ENCODE measurements around the gene ACTR2. TPM values are rescaled to one million over a fixed set of nuclear protein-coding genes. Genes with fewer than 3 reads are reported as not detected.

ACTR2 gene
- total RNA-seq, 1 experiment from 2014 or later, result 253 TPM

DNA sequence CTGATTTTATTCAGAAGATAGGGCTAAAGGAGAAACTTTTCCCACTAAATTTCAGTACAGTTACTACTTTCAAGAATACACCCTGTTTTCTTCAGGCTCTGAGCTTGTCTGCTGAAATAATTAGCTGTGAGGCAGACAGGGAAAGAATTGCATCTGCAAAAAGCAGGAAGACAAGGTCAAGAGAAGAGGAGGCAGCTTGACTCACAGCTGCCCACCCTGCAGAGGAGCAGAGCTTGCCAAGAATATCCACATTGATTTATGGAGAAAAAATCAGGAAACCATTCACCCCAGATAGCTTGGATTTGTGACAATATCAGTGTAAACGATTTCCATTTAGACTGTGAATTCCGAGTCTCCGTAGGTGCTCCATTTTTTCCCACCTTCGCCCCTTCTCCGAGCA, 49.0 kb downstream of the ACTR2 start:
- Histone ChIP-seq H3K4me1 (ENCODE audit: insufficient read depth, low read length, poor library complexity, severe bottlenecking) (peaks cover 43% of the 10 kb centered on the region), H3K36me3 (ENCODE audit: insufficient read depth, low read length, poor library complexity, severe bottlenecking) (peaks cover 13% of the 10 kb centered on the region), H3K4me3 (ENCODE audit: low read depth, low read length, poor library complexity, severe bottlenecking) (no peak overlapping the region), H3K9me3 (ENCODE audit: low read depth, low read length, poor library complexity, severe bottlenecking) (no peaks in the 10 kb centered on the region), H3K27me3 (replicated peaks; ENCODE audit: insufficient read depth, low read depth, low read length, poor library complexity) (no peaks in the 10 kb centered on the region), H3K27ac (ENCODE audit: low read depth, low read length, poor library complexity, severe bottlenecking) (peak overlapping the region; percentile 52)
- BruUV-seq (replicated peaks), result no TSS peak
- DNase-seq (ENCODE audit: low spot score), result no peak
- POLR2A ChIA-PET (ENCODE audit: low non-redundant PET), result interaction anchor here (0.6 to 1.0 kb wide), 3 partner anchors 9 to 160 kb away, joined by 3 to 13 read pairs (median 12); no protein-coding TSS in a partner anchor
- intact Hi-C loops (cut with micrococcal nuclease; ENCODE audit: unreplicated experiment), result no loop called here
- CTCF ChIA-PET, result no interaction called here
- TF ChIP-seq EZH2 (IDR thresholded peaks at IDR 0.05; ENCODE audit: borderline replicate concordance, low read depth, low read length, poor library complexity, severe bottlenecking), result no peak
- TF ChIP-seq, protein P1, sequence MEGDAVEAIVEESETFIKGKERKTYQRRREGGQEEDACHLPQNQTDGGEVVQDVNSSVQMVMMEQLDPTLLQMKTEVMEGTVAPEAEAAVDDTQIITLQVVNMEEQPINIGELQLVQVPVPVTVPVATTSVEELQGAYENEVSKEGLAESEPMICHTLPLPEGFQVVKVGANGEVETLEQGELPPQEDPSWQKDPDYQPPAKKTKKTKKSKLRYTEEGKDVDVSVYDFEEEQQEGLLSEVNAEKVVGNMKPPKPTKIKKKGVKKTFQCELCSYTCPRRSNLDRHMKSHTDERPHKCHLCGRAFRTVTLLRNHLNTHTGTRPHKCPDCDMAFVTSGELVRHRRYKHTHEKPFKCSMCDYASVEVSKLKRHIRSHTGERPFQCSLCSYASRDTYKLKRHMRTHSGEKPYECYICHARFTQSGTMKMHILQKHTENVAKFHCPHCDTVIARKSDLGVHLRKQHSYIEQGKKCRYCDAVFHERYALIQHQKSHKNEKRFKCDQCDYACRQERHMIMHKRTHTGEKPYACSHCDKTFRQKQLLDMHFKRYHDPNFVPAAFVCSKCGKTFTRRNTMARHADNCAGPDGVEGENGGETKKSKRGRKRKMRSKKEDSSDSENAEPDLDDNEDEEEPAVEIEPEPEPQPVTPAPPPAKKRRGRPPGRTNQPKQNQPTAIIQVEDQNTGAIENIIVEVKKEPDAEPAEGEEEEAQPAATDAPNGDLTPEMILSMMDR (conservative IDR thresholded peaks at IDR 0.05; ENCODE audit: low read depth, low read length), result no peak

DNA sequence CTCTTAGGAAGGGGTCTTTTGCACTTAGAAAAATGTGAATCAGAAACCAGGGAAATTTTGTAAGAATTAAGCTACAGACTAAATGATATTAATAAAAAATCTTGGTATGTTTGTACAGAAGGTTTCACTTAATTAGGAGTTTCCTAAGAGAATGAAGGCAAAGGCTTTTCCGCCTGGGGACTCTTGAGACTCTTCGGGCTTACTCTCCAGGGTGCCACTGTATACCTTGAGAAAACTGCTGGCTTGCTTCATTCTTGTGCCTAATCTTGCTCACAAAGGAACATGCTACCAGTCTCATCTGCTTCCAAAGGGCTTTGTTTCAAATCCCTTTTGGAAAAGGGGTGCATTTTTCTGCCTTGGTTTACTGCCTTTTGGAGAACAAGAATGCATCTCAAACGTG, 49.5 kb downstream of the ACTR2 start:
- Histone ChIP-seq H3K4me1 (ENCODE audit: insufficient read depth, low read length, poor library complexity, severe bottlenecking) (peaks cover 48% of the 10 kb centered on the region), H3K4me3 (ENCODE audit: low read depth, low read length, poor library complexity, severe bottlenecking) (no peak overlapping the region), H3K27ac (ENCODE audit: low read depth, low read length, poor library complexity, severe bottlenecking) (peak overlapping the region; percentile 52), H3K36me3 (ENCODE audit: insufficient read depth, low read length, poor library complexity, severe bottlenecking) (peaks cover 10% of the 10 kb centered on the region), H3K9me3 (ENCODE audit: low read depth, low read length, poor library complexity, severe bottlenecking) (no peaks in the 10 kb centered on the region), H3K27me3 (replicated peaks; ENCODE audit: insufficient read depth, low read depth, low read length, poor library complexity) (no peaks in the 10 kb centered on the region)
- no TSS peak for BruUV-seq (replicated peaks)
- no peak for TF ChIP-seq EZH2 (IDR thresholded peaks at IDR 0.05; ENCODE audit: borderline replicate concordance, low read depth, low read length, poor library complexity, severe bottlenecking)
- TF ChIP-seq, protein P1 (conservative IDR thresholded peaks at IDR 0.05; ENCODE audit: low read depth, low read length), result no peak
- CTCF ChIA-PET, result no interaction called here
- intact Hi-C loops (cut with micrococcal nuclease; ENCODE audit: unreplicated experiment), result no loop called here
- DNase-seq (ENCODE audit: low spot score), result peak; percentile 33
- POLR2A ChIA-PET (ENCODE audit: low non-redundant PET), result interaction anchor here (0.7 to 1.0 kb wide), 2 partner anchors 10 to 160 kb away, joined by 3 to 13 read pairs; no protein-coding TSS in a partner anchor

DNA sequence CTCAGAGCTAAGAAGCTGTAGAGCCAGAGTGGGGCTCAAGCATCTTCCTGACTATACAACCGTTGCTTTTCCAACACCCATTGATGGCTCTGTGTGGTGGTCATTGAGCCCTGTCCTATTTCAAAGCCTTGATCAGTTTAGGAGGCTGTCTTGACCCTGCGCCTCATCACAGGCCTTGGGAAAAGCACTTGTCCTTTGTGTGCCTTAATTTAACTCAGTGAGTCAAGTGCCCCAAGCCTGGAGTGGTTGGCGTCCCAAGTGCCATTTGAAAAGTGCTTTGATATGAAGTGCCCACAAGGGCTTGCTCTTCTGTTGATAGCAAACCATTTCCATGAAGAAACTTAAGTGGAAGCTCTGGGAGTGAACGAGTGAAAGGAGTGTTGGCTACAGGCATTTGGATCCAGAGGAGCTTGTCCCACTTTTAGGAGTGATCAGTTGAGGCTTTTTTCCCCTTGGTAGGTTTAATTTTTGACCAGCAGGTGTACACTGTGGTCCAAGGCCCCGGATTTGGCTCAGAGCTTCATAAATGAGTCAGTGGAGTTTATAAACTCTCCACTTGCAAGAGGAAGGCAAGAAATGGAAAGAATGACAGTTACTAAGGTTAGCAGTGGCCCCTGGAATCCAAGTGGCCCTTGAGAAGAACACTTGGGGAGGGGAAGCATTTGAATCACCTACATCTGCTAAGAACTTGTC, 50.3 kb downstream of the ACTR2 start:
- Histone ChIP-seq H3K27me3 (replicated peaks; ENCODE audit: insufficient read depth, low read depth, low read length, poor library complexity) (no peaks in the 10 kb centered on the region), H3K9me3 (ENCODE audit: low read depth, low read length, poor library complexity, severe bottlenecking) (no peaks in the 10 kb centered on the region)
- POLR2A ChIA-PET (ENCODE audit: low non-redundant PET), result interaction anchor here (0.6 kb wide), 1 partner anchor 14 kb away, joined by 3 read pairs; no protein-coding TSS in a partner anchor

More for the DNA sequence above, 50.3 kb downstream of the ACTR2 start:
- H3K4me1 ChIP-seq (ENCODE audit: insufficient read depth, low read length, poor library complexity, severe bottlenecking), result peaks cover 52% of the 10 kb centered on the region
- BruUV-seq (replicated peaks), result no TSS peak
- peaks cover 2% of the 10 kb centered on the region for H3K36me3 ChIP-seq (ENCODE audit: insufficient read depth, low read length, poor library complexity, severe bottlenecking)
- H3K4me3 ChIP-seq (ENCODE audit: low read depth, low read length, poor library complexity, severe bottlenecking), result no peak overlapping the region
- TF ChIP-seq EZH2 (IDR thresholded peaks at IDR 0.05; ENCODE audit: borderline replicate concordance, low read depth, low read length, poor library complexity, severe bottlenecking), result no peak
- TF ChIP-seq, protein P1 (conservative IDR thresholded peaks at IDR 0.05; ENCODE audit: low read depth, low read length), result no peak
- no peak for DNase-seq (ENCODE audit: low spot score)
- intact Hi-C loops (cut with micrococcal nuclease; ENCODE audit: unreplicated experiment), result no loop called here
- CTCF ChIA-PET, result no interaction called here
- H3K27ac ChIP-seq (ENCODE audit: low read depth, low read length, poor library complexity, severe bottlenecking), result no peak overlapping the region
